Measurements from ENCODE around the gene BGN.

The BGN gene

GRCh38 chrX:153482376-153483015 is 12.3 kb upstream of the BGN start:
- peak; percentile 16 for DNase-seq (ENCODE audit: low spot score)

GRCh38 chrX:153485396-153486080 is 9.2 kb upstream of the BGN start:
- DNase-seq (ENCODE audit: low spot score): no peak

GRCh38 chrX:153486171-153486570 is 8.6 kb upstream of the BGN start:
- no peak for DNase-seq (ENCODE audit: low spot score)

GRCh38 chrX:153487590-153488071 is 7.1 kb upstream of the BGN start:
- DNase-seq (ENCODE audit: low spot score): no peak

GRCh38 chrX:153488231-153488914 is 6.4 kb upstream of the BGN start:
- DNase-seq (ENCODE audit: low spot score): no peak

- DNase-seq (ENCODE audit: low spot score): no peak
Measured at GRCh38 chrX:153490217-153490930, 4.4 kb upstream of the BGN start.

- no peak for DNase-seq (ENCODE audit: low spot score)
Measured at GRCh38 chrX:153491351-153491914, 3.3 kb upstream of the BGN start.

GRCh38 chrX:153491918-153492317 is 2.9 kb upstream of the BGN start:
- no peak for DNase-seq (ENCODE audit: low spot score)

GRCh38 chrX:153492543-153492942 is 2.2 kb upstream of the BGN start:
- DNase-seq (ENCODE audit: low spot score): no peak

GRCh38 chrX:153493085-153493484 is 1.7 kb upstream of the BGN start:
- DNase-seq (ENCODE audit: low spot score): no peak

- no peak for DNase-seq (ENCODE audit: low spot score)
Measured at GRCh38 chrX:153494061-153494460, 719 bp upstream of the BGN start.

- no peak for DNase-seq (ENCODE audit: low spot score)
Measured at GRCh38 chrX:153495362-153495751, 577 bp downstream of the BGN start.

GRCh38 chrX:153495903-153496589 is 1.3 kb downstream of the BGN start:
- no peak for DNase-seq (ENCODE audit: low spot score)

GRCh38 chrX:153496590-153496959 is 1.8 kb downstream of the BGN start:
- DNase-seq (ENCODE audit: low spot score): no peak

- DNase-seq (ENCODE audit: low spot score): no peak
Measured at GRCh38 chrX:153498453-153498852, 3.7 kb downstream of the BGN start.

- DNase-seq (ENCODE audit: low spot score): no peak
Measured at GRCh38 chrX:153499341-153499740, 4.6 kb downstream of the BGN start.

GRCh38 chrX:153499876-153500275 is 5.1 kb downstream of the BGN start:
- no peak for DNase-seq (ENCODE audit: low spot score)

GRCh38 chrX:153500676-153501280 is 6.0 kb downstream of the BGN start:
- no peak for DNase-seq (ENCODE audit: low spot score)

- no peak for DNase-seq (ENCODE audit: low spot score)
Measured at GRCh38 chrX:153501530-153501929, 6.8 kb downstream of the BGN start.

- DNase-seq (ENCODE audit: low spot score): no peak
Measured at GRCh38 chrX:153502131-153502530, 7.4 kb downstream of the BGN start.

- DNase-seq (ENCODE audit: low spot score): no peak
Measured at GRCh38 chrX:153502796-153503195, 8.0 kb downstream of the BGN start.
